Measurements from ENCODE around the gene ATP8A2.

Gene ATP8A2

GRCh38 chr13:25988661-25989060 is 616.9 kb downstream of the ATP8A2 start:
- Histone ChIP-seq H3K4me1 (ENCODE audit: control insufficient read depth, insufficient read depth, low read length) (no peaks in the 10 kb centered on the region), H3K27me3 (ENCODE audit: control insufficient read depth in 1 of 2, insufficient read depth in 2 of 2, low read length in 2 of 2) (no peaks in the 10 kb centered on the region), H3K36me3 (ENCODE audit: control insufficient read depth in 2 of 2, insufficient read depth in 2 of 2, low read length in 2 of 2) (no peaks in the 10 kb centered on the region), H3K9ac (ENCODE audit: low read length in 2 of 2) (no peak overlapping the region), H3K27ac (ENCODE audit: low read length) (no peak overlapping the region), H3K9me3 (ENCODE audit: control insufficient read depth in 2 of 2, low read length in 2 of 2) (no peaks in the 10 kb centered on the region), H3K4me3 (ENCODE audit: low read length in 2 of 2) (no peak overlapping the region)

GRCh38 chr13:25990801-25991200 is 619.0 kb downstream of the ATP8A2 start:
- H3K4me1 ChIP-seq (ENCODE audit: control insufficient read depth, insufficient read depth, low read length) = no peaks in the 10 kb centered on the region
- no peaks in the 10 kb centered on the region for H3K9me3 ChIP-seq (ENCODE audit: control insufficient read depth in 2 of 2, low read length in 2 of 2)

GRCh38 chr13:25992076-25992475 is 620.3 kb downstream of the ATP8A2 start:
- Histone ChIP-seq H3K9ac (ENCODE audit: low read length in 2 of 2) (no peak overlapping the region), H3K27me3 (ENCODE audit: control insufficient read depth in 1 of 2, insufficient read depth in 2 of 2, low read length in 2 of 2) (no peaks in the 10 kb centered on the region), H3K4me1 (ENCODE audit: control insufficient read depth, insufficient read depth, low read length) (no peaks in the 10 kb centered on the region), H3K9me3 (ENCODE audit: control insufficient read depth in 2 of 2, low read length in 2 of 2) (no peaks in the 10 kb centered on the region), H3K36me3 (ENCODE audit: control insufficient read depth in 2 of 2, insufficient read depth in 2 of 2, low read length in 2 of 2) (no peaks in the 10 kb centered on the region), H3K27ac (ENCODE audit: low read length) (no peak overlapping the region), H3K4me3 (ENCODE audit: low read length in 2 of 2) (no peak overlapping the region)

More at GRCh38 chr13:25990801-25991200, 619.0 kb downstream of the ATP8A2 start:
- H3K36me3 ChIP-seq (ENCODE audit: control insufficient read depth in 2 of 2, insufficient read depth in 2 of 2, low read length in 2 of 2) = no peaks in the 10 kb centered on the region
- no peaks in the 10 kb centered on the region for H3K27me3 ChIP-seq (ENCODE audit: control insufficient read depth in 1 of 2, insufficient read depth in 2 of 2, low read length in 2 of 2)
- no peak overlapping the region for H3K27ac ChIP-seq (ENCODE audit: low read length)
- H3K4me3 ChIP-seq (ENCODE audit: low read length in 2 of 2) = no peak overlapping the region
- H3K9ac ChIP-seq (ENCODE audit: low read length in 2 of 2) = no peak overlapping the region

GRCh38 chr13:26007261-26008125 is 635.7 kb downstream of the ATP8A2 start:
- Histone ChIP-seq H3K9ac (ENCODE audit: low read length in 2 of 2) (no peak overlapping the region), H3K27ac (ENCODE audit: low read length) (no peak overlapping the region), H3K4me3 (ENCODE audit: low read length in 2 of 2) (no peak overlapping the region), H3K9me3 (ENCODE audit: control insufficient read depth in 2 of 2, low read length in 2 of 2) (no peaks in the 10 kb centered on the region), H3K36me3 (ENCODE audit: control insufficient read depth in 2 of 2, insufficient read depth in 2 of 2, low read length in 2 of 2) (no peaks in the 10 kb centered on the region), H3K27me3 (ENCODE audit: control insufficient read depth in 1 of 2, insufficient read depth in 2 of 2, low read length in 2 of 2) (peaks cover 0 to 3% of the 10 kb centered on the region in 2 donors), H3K4me1 (ENCODE audit: control insufficient read depth, insufficient read depth, low read length) (peaks cover 3% of the 10 kb centered on the region)

GRCh38 chr13:26010487-26011207 is 638.9 kb downstream of the ATP8A2 start:
- H3K4me1 ChIP-seq (ENCODE audit: control insufficient read depth, insufficient read depth, low read length) = peaks cover 3% of the 10 kb centered on the region
- H3K4me3 ChIP-seq (ENCODE audit: low read length in 2 of 2) = no peak overlapping the region
- H3K9me3 ChIP-seq (ENCODE audit: control insufficient read depth in 2 of 2, low read length in 2 of 2) = no peaks in the 10 kb centered on the region
- no peak overlapping the region for H3K27ac ChIP-seq (ENCODE audit: low read length)
- H3K27me3 ChIP-seq (ENCODE audit: control insufficient read depth in 1 of 2, insufficient read depth in 2 of 2, low read length in 2 of 2) = peaks cover 0 to 3% of the 10 kb centered on the region in 2 donors
- no peaks in the 10 kb centered on the region for H3K36me3 ChIP-seq (ENCODE audit: control insufficient read depth in 2 of 2, insufficient read depth in 2 of 2, low read length in 2 of 2)
- no peak overlapping the region for H3K9ac ChIP-seq (ENCODE audit: low read length in 2 of 2)

- H3K27me3 ChIP-seq (ENCODE audit: control insufficient read depth in 1 of 2, insufficient read depth in 2 of 2, low read length in 2 of 2) = peaks cover 0 to 3% of the 10 kb centered on the region in 2 donors
- H3K4me3 ChIP-seq (ENCODE audit: low read length in 2 of 2) = no peak overlapping the region
- no peaks in the 10 kb centered on the region for H3K9me3 ChIP-seq (ENCODE audit: control insufficient read depth in 2 of 2, low read length in 2 of 2)
- H3K27ac ChIP-seq (ENCODE audit: low read length) = no peak overlapping the region
- peaks cover 3% of the 10 kb centered on the region for H3K4me1 ChIP-seq (ENCODE audit: control insufficient read depth, insufficient read depth, low read length)
- H3K36me3 ChIP-seq (ENCODE audit: control insufficient read depth in 2 of 2, insufficient read depth in 2 of 2, low read length in 2 of 2) = no peaks in the 10 kb centered on the region
- H3K9ac ChIP-seq (ENCODE audit: low read length in 2 of 2) = no peak overlapping the region
Observed at GRCh38 chr13:26011208-26011573, 639.4 kb downstream of the ATP8A2 start.

GRCh38 chr13:26011996-26012821 is 640.4 kb downstream of the ATP8A2 start:
- H3K9me3 ChIP-seq (ENCODE audit: control insufficient read depth in 2 of 2, low read length in 2 of 2) = no peaks in the 10 kb centered on the region
- H3K4me1 ChIP-seq (ENCODE audit: control insufficient read depth, insufficient read depth, low read length) = peaks cover 3% of the 10 kb centered on the region
- no peak overlapping the region for H3K27ac ChIP-seq (ENCODE audit: low read length)
- H3K36me3 ChIP-seq (ENCODE audit: control insufficient read depth in 2 of 2, insufficient read depth in 2 of 2, low read length in 2 of 2) = no peaks in the 10 kb centered on the region
- H3K27me3 ChIP-seq (ENCODE audit: control insufficient read depth in 1 of 2, insufficient read depth in 2 of 2, low read length in 2 of 2) = peaks cover 0 to 3% of the 10 kb centered on the region in 2 donors
- H3K4me3 ChIP-seq (ENCODE audit: low read length in 2 of 2) = peak overlapping the region; percentile 13 to 71
- H3K9ac ChIP-seq (ENCODE audit: low read length in 2 of 2) = peak overlapping the region in 1 of 2 donors; percentile 47

- Histone ChIP-seq H3K4me1 (ENCODE audit: control insufficient read depth, insufficient read depth, low read length) (peaks cover 3% of the 10 kb centered on the region), H3K9me3 (ENCODE audit: control insufficient read depth in 2 of 2, low read length in 2 of 2) (no peaks in the 10 kb centered on the region), H3K4me3 (ENCODE audit: low read length in 2 of 2) (peak overlapping the region in 1 of 2 donors; percentile 47), H3K9ac (ENCODE audit: low read length in 2 of 2) (no peak overlapping the region), H3K36me3 (ENCODE audit: control insufficient read depth in 2 of 2, insufficient read depth in 2 of 2, low read length in 2 of 2) (no peaks in the 10 kb centered on the region), H3K27me3 (ENCODE audit: control insufficient read depth in 1 of 2, insufficient read depth in 2 of 2, low read length in 2 of 2) (peaks cover 0 to 3% of the 10 kb centered on the region in 2 donors), H3K27ac (ENCODE audit: low read length) (no peak overlapping the region)
Observed at GRCh38 chr13:26012995-26013394, 641.2 kb downstream of the ATP8A2 start.

- Histone ChIP-seq H3K27ac (ENCODE audit: low read length) (no peak overlapping the region), H3K9me3 (ENCODE audit: control insufficient read depth in 2 of 2, low read length in 2 of 2) (no peaks in the 10 kb centered on the region), H3K36me3 (ENCODE audit: control insufficient read depth in 2 of 2, insufficient read depth in 2 of 2, low read length in 2 of 2) (no peaks in the 10 kb centered on the region), H3K4me1 (ENCODE audit: control insufficient read depth, insufficient read depth, low read length) (peaks cover 6% of the 10 kb centered on the region), H3K27me3 (ENCODE audit: control insufficient read depth in 1 of 2, insufficient read depth in 2 of 2, low read length in 2 of 2) (peaks cover 0 to 2% of the 10 kb centered on the region in 2 donors), H3K4me3 (ENCODE audit: low read length in 2 of 2) (no peak overlapping the region), H3K9ac (ENCODE audit: low read length in 2 of 2) (no peak overlapping the region)
Observed at GRCh38 chr13:26015271-26016125, 643.7 kb downstream of the ATP8A2 start.

GRCh38 chr13:26016189-26016588 is 644.4 kb downstream of the ATP8A2 start:
- Histone ChIP-seq H3K9ac (ENCODE audit: low read length in 2 of 2) (no peak overlapping the region), H3K27ac (ENCODE audit: low read length) (no peak overlapping the region)

More at GRCh38 chr13:26016189-26016588, 644.4 kb downstream of the ATP8A2 start:
- Histone ChIP-seq H3K4me1 (ENCODE audit: control insufficient read depth, insufficient read depth, low read length) (peaks cover 6% of the 10 kb centered on the region), H3K4me3 (ENCODE audit: low read length in 2 of 2) (no peak overlapping the region), H3K36me3 (ENCODE audit: control insufficient read depth in 2 of 2, insufficient read depth in 2 of 2, low read length in 2 of 2) (no peaks in the 10 kb centered on the region), H3K27me3 (ENCODE audit: control insufficient read depth in 1 of 2, insufficient read depth in 2 of 2, low read length in 2 of 2) (peaks cover 0 to 2% of the 10 kb centered on the region in 2 donors), H3K9me3 (ENCODE audit: control insufficient read depth in 2 of 2, low read length in 2 of 2) (no peaks in the 10 kb centered on the region)
